Esophagus squamous epithelium (tissue), 4 donors: ENCODE results near the gene SRPK3.

Experiments used
- POLR2A ChIP-seq, 4 donors: fragments of 450-650 bp; IDR thresholded peaks; one replicate each; pipeline ENCODE4 v1.6.1; 2017; ENCODE audit warnings: antibody characterized with exemption in 4 of 4, mild to moderate bottlenecking in 4 of 4, moderate library complexity in 3 of 4
- TF ChIP-seq, protein P1 (sequence below), 6 experiments: fragments of 450-650 bp in 4 of 6; fragments of 200-600 bp in 2 of 6; sonication (generic) in 2 of 6; IDR thresholded peaks; one replicate each; pipeline ENCODE4 v1.5.1; 2016 to 2019; ENCODE audit warnings: antibody characterized with exemption in 6 of 6, mild to moderate bottlenecking in 4 of 6, moderate library complexity in 4 of 6

DNA sequence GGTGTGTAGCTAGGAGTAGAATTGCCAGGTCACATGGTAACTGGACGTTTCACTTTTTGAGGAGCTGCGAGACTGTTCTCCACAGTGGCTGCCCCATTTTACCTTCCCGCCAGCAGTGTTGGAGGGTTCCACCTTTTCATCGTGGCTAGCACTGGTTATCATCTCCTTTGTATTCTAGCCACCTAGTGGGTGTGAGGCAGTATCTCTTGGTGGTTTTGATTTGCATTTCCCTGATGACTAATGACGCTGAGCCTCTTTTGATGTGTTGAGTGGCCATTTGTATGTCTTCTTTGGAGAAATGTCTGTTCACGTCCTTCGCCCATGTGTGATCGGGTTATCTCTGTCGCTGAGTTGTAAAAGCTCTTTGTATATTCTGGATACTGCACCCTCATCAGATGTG, 45.6 kb upstream of the SRPK3 start:
- TF ChIP-seq, protein P1, sequence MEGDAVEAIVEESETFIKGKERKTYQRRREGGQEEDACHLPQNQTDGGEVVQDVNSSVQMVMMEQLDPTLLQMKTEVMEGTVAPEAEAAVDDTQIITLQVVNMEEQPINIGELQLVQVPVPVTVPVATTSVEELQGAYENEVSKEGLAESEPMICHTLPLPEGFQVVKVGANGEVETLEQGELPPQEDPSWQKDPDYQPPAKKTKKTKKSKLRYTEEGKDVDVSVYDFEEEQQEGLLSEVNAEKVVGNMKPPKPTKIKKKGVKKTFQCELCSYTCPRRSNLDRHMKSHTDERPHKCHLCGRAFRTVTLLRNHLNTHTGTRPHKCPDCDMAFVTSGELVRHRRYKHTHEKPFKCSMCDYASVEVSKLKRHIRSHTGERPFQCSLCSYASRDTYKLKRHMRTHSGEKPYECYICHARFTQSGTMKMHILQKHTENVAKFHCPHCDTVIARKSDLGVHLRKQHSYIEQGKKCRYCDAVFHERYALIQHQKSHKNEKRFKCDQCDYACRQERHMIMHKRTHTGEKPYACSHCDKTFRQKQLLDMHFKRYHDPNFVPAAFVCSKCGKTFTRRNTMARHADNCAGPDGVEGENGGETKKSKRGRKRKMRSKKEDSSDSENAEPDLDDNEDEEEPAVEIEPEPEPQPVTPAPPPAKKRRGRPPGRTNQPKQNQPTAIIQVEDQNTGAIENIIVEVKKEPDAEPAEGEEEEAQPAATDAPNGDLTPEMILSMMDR (IDR thresholded peaks at IDR 0.05), result peak in 1 of 6 experiments; percentile 27
- no peak for TF ChIP-seq POLR2A (IDR thresholded peaks at IDR 0.05)
